ENCODE results near the gene SCIN.

SCIN gene

GRCh38 chr7:12564996-12565764 lies 5.3 kb upstream of the SCIN start:
- H3K27ac ChIP-seq: no peak overlapping the region
- no peak for TF ChIP-seq CTCF (IDR thresholded peaks at IDR 0.05)
- H3K9me3 ChIP-seq: no peaks in the 10 kb centered on the region

GRCh38 chr7:12565873-12566272 lies 4.6 kb upstream of the SCIN start:
- TF ChIP-seq CTCF (IDR thresholded peaks at IDR 0.05): no peak
- H3K36me3 ChIP-seq: no peaks in the 10 kb centered on the region
- H3K9me3 ChIP-seq: no peaks in the 10 kb centered on the region
- no peak overlapping the region for H3K27ac ChIP-seq
- H3K4me1 ChIP-seq (ENCODE audit: control insufficient read depth in 1 of 2, insufficient read depth in 1 of 2, low read depth in 1 of 2, low read length in 1 of 2): peaks cover 9 to 10% of the 10 kb centered on the region in 2 experiments
- H3K4me3 ChIP-seq (ENCODE audit: low read depth in 1 of 2, low read length in 1 of 2): no peak overlapping the region
- H3K27me3 ChIP-seq: peaks cover 30% of the 10 kb centered on the region

More at GRCh38 chr7:12564996-12565764, 5.3 kb upstream of the SCIN start:
- Histone ChIP-seq H3K27me3 (peaks cover 23% of the 10 kb centered on the region), H3K4me3 (ENCODE audit: low read depth in 1 of 2, low read length in 1 of 2) (no peak overlapping the region), H3K36me3 (no peaks in the 10 kb centered on the region), H3K4me1 (ENCODE audit: control insufficient read depth in 1 of 2, insufficient read depth in 1 of 2, low read depth in 1 of 2, low read length in 1 of 2) (peaks cover 2 to 3% of the 10 kb centered on the region in 2 experiments)

GRCh38 chr7:12567015-12567414 lies 3.5 kb upstream of the SCIN start:
- Histone ChIP-seq H3K4me1 (ENCODE audit: control insufficient read depth in 1 of 2, insufficient read depth in 1 of 2, low read depth in 1 of 2, low read length in 1 of 2) (peaks cover 13 to 14% of the 10 kb centered on the region in 2 experiments), H3K9me3 (no peaks in the 10 kb centered on the region), H3K27me3 (peaks cover 41% of the 10 kb centered on the region), H3K4me3 (ENCODE audit: low read depth in 1 of 2, low read length in 1 of 2) (no peak overlapping the region), H3K27ac (no peak overlapping the region), H3K36me3 (no peaks in the 10 kb centered on the region)
- no peak for TF ChIP-seq CTCF (IDR thresholded peaks at IDR 0.05)

- peaks cover 13 to 14% of the 10 kb centered on the region in 2 experiments for H3K4me1 ChIP-seq (ENCODE audit: control insufficient read depth in 1 of 2, insufficient read depth in 1 of 2, low read depth in 1 of 2, low read length in 1 of 2)
- no peak overlapping the region for H3K4me3 ChIP-seq (ENCODE audit: low read depth in 1 of 2, low read length in 1 of 2)
- H3K27me3 ChIP-seq: peaks cover 47% of the 10 kb centered on the region
- H3K9me3 ChIP-seq: no peaks in the 10 kb centered on the region
- TF ChIP-seq CTCF (IDR thresholded peaks at IDR 0.05): no peak
- H3K27ac ChIP-seq: no peak overlapping the region
- H3K36me3 ChIP-seq: no peaks in the 10 kb centered on the region
These were observed 847 bp upstream of the SCIN start for GRCh38 chr7:12569673-12570072.

- Histone ChIP-seq H3K27me3 (peaks cover 47% of the 10 kb centered on the region), H3K27ac (no peak overlapping the region), H3K4me3 (ENCODE audit: low read depth in 1 of 2, low read length in 1 of 2) (peak overlapping the region; percentile 15 to 41), H3K9me3 (no peaks in the 10 kb centered on the region), H3K4me1 (ENCODE audit: control insufficient read depth in 1 of 2, insufficient read depth in 1 of 2, low read depth in 1 of 2, low read length in 1 of 2) (peaks cover 13 to 14% of the 10 kb centered on the region in 2 experiments), H3K36me3 (no peaks in the 10 kb centered on the region)
- TF ChIP-seq CTCF (IDR thresholded peaks at IDR 0.05): no peak
These were observed 369 bp upstream of the SCIN start for GRCh38 chr7:12570168-12570533.

Measured in neutrophil (primary cell).